Measurements from ENCODE around the gene CTNND2. TPM values are rescaled to one million over a fixed set of nuclear protein-coding genes. Genes with fewer than 3 reads are reported as not detected.

CTNND2 gene
- total and polyA plus RNA-seq, 10 of the 15 experiments (the other 5 are each of a cell fraction or from before 2014, with no cell fraction given), result 0.02 to 0.16 (median 0.04) TPM; not detected in 7

- 38% methylated on average over 12 of the region's 12 CpGs for WGBS (ENCODE audit: insufficient coverage, insufficient replicate concordance, low lambda C conversion rate, missing lambda C conversion rate)
- ATAC-seq, result no peak
- Histone ChIP-seq H3K4me2 (ENCODE audit: control insufficient read depth, insufficient read depth) (no peak overlapping the region), H3K9ac (ENCODE audit: control insufficient read depth, insufficient read depth, low read length) (no peak overlapping the region), H3K27ac (ENCODE audit: control insufficient read depth, insufficient read depth) (no peak overlapping the region), H3K27me3 (replicated peaks in 1 of 2; ENCODE audit: control insufficient read depth in 2 of 2, insufficient read depth in 2 of 2, low read length in 1 of 2) (no peaks in the 10 kb centered on the region; a peak in 1 of 4 replicates), H3K36me3 (ENCODE audit: control insufficient read depth in 2 of 2, insufficient read depth in 2 of 2, low read length in 1 of 2) (no peaks in the 10 kb centered on the region), H3K9me3 (replicated peaks; ENCODE audit: control insufficient read depth, insufficient read depth, low read length) (no peaks in the 10 kb centered on the region), H3K4me3 (no peak overlapping the region), H2AFZ (ENCODE audit: control insufficient read depth, low read depth, low read length) (no peak overlapping the region), H4K20me1 (ENCODE audit: control insufficient read depth, insufficient read depth) (no peaks in the 10 kb centered on the region), H3K4me1 (ENCODE audit: control insufficient read depth, insufficient read depth, low read length) (no peaks in the 10 kb centered on the region), H3K79me2 (ENCODE audit: control insufficient read depth, insufficient read depth, low read length) (no peaks in the 10 kb centered on the region)
- ChIA-PET CTCF (no interaction called here), RAD21 (ENCODE audit: unreplicated experiment) (no interaction called here), POLR2A (no interaction called here), SMC1A (ENCODE audit: uncharacterized antibody, unreplicated experiment) (no interaction called here)
- TF ChIP-seq BCL3 (IDR thresholded peaks at IDR 0.05; ENCODE audit: borderline replicate concordance, insufficient read depth, low read depth, low read length, poor library complexity, severe bottlenecking) (no peak), RAD21 (IDR thresholded peaks at IDR 0.05; ENCODE audit: insufficient read depth, low read depth, low read length) (0 out of 2 replicates have a peak, but pooled peaks have one; percentile 5), CTCF (IDR thresholded peaks at IDR 0.05 in 2 of 3, conservative IDR thresholded peaks at IDR 0.05 in 1 of 3; ENCODE audit: control insufficient read depth in 2 of 3, extremely low read depth in 1 of 3, insufficient read depth in 1 of 3, low read depth in 3 of 3, low read length in 3 of 3) (peak; percentile 11 to 20 (median 17); a peak in 1 of 6 replicates)
- BruUV-seq (replicated peaks), result no TSS peak
- DNase-seq (ENCODE audit: low read depth, low spot score), result no peak
- in situ Hi-C loops (cut with MboI), result no loop called here
- intact Hi-C loops (cut with micrococcal nuclease; ENCODE audit: unreplicated experiment), result no loop called here
- FAIRE-seq, result no peak
Measured at GRCh38 chr5:11075035-11075805, 829.0 kb downstream of the CTNND2 start.

Data from GM12878 (cell line).